ENCODE results near the gene TRIM50. TPM values are rescaled to one million over a fixed set of nuclear protein-coding genes. Genes with fewer than 3 reads are reported as not detected.
"Not testable (repeated sequence)": the region's sequence is repeated elsewhere in the genome, so short reads cannot be mapped to it uniquely, and the experiment has no call there.

TRIM50 gene
- total RNA-seq, 1 experiment from 2014 or later: not detected

DNA sequence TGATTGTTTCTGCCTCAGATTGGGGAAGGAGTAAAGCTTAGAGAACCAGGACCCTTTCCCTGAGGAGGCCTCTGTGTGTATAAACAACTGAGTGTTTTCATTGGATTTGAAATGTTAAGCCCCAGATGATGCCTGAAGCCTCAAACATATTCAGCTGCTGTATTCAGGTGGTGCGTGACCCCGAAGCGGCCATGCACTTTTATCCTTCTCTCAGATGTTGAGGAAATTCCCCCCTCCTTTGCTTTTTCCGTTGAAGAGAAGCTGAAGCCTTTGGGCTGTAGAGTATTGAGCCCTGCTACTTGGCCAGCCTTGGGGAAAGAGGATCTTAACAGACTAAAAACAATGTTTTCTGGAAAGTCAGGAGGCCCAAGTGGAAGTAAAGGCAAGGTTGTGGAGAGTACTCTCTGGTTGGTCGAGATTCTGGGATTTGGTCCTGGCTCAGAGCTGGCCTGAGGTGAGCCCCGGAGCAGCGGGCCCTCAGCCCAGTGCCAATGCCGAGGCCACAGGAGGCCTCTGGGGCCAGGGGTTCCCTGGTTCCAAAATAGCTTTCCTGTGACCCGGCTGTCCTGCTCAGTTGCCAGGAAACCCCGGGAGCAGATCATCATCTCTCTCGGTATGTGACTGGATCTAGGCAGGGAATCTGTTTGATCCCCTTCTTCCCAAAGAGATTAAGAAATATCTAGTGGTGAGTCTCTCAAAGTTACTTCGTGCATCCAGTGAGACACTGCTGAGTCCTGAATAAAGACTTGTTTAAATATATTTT is 22.6 kb upstream of the TRIM50 start:
- DNase-seq (ENCODE audit: low read depth): no peak

- DNase-seq (ENCODE audit: low read depth): no peak
These were observed 21.9 kb upstream of the TRIM50 start for GRCh38 chr7:73349763-73350162.

- DNase-seq (ENCODE audit: low read depth): no peak
These were observed 18.1 kb upstream of the TRIM50 start for GRCh38 chr7:73345951-73346350.

GRCh38 chr7:73345538-73345937 is 17.7 kb upstream of the TRIM50 start:
- DNase-seq (ENCODE audit: low read depth): no peak

- no peak for DNase-seq (ENCODE audit: low read depth)
These were observed 15.9 kb upstream of the TRIM50 start for GRCh38 chr7:73343671-73344380.

- DNase-seq (ENCODE audit: low read depth): peak; percentile 69
These were observed 14.8 kb upstream of the TRIM50 start for GRCh38 chr7:73342645-73343044.

GRCh38 chr7:73341877-73342276 is 14.0 kb upstream of the TRIM50 start:
- peak; percentile 79 for DNase-seq (ENCODE audit: low read depth)

DNA sequence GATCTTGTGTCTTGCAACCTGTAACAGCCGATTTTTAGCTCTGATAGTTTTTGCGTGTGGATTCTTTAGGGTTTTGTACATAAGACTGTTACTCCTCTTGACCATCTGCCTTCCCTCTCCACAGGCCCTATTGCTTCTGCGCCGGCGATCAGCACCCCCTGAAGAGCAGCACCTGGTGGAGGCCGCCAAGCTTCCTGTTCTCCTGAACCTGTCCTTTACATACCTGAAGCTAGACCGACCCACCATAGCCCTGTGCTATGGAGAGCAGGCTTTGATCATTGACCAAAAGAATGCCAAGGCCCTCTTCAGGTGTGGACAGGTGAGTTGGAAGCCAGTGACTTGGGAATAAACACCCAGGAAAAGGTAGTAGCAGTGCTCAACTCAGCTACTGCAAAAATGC is 12.6 kb upstream of the TRIM50 start:
- DNase-seq (ENCODE audit: low read depth): no peak

GRCh38 chr7:73338321-73338720 is 10.4 kb upstream of the TRIM50 start:
- DNase-seq (ENCODE audit: low read depth): no peak

DNA sequence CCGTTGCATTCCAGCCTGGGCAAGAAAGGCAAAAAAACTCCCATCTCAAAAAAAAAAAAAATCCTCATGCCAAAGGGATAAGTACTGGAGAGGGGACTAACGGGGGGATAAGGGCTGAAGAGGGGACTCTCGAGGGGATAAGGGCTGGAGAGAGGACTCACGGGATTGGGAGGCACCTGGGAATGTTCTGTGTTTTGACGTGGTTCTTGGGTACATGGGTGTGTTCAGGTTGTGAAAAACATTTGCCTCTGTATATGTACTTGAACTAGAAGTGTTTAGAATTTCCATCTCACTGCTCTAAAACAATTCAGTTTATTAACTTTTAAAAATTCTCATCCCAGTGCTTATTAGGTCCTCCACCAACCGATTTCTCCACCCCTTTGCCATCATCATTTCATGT is 4.6 kb upstream of the TRIM50 start:
- no peak for DNase-seq (ENCODE audit: low read depth)

DNA sequence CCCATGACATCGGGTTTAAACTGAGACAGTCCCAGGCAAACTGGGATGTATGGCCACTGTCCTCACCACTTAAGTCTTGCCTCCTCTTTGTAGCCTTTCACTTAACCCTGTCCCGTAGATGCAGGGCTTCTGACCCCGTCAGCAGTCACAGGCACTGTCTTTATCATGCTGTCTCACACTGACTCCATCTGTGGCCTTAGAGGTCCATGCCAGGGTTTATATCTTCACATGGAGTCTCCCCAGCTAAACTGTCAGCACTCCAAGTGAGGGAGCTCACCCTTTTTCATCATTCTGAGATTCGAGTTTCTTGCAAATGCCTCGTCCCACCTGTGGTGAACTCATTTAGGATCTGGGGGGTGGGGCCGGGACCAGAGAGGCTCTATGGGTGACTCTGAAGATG is 2.9 kb upstream of the TRIM50 start:
- DNase-seq (ENCODE audit: low read depth): no peak

- peak; percentile 51 for DNase-seq (ENCODE audit: low read depth)
These were observed 2.1 kb upstream of the TRIM50 start for GRCh38 chr7:73329861-73330581.

DNA sequence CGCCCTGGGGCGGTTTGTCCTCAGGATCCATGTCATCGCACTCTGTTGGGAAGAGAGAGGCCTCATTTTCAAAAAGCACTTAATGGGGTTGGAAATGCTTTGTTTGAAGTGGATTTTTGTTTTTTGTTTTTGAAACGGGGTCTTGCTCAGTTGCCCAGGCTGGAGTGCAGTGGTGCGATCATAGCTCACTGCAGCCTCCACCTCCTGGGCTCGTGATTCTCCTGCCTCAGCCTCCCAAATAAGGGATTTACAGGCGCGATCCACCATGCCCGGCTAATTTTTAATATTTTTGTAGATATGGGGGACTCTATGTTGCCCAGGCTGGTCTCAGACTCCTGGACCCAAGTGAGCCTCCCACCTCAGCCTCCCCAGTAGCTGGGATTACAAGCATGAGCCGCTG is 814 bp upstream of the TRIM50 start:
- DNase-seq (ENCODE audit: low read depth): no peak

DNA sequence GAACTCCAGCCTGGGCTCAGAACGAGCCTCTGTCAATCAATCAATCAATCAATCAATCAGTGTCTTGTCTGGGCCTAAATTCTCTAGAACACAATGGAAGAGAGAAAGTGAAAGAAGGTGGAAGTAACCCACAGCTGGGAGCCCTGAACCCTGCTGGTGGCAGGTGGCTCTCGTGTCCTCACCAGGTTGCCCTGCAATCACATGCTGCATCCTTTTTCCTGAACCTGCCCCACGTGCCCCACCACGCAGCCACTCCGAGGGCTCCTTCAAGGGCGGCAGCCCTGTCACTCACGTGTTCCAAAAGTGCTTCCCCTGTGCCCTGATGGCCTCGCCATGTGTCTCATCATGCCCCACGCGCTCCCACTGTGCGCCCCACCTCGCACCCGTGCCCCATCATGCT is 433 bp downstream of the TRIM50 start:
- not testable (repeated sequence) for DNase-seq (ENCODE audit: low read depth)

DNA sequence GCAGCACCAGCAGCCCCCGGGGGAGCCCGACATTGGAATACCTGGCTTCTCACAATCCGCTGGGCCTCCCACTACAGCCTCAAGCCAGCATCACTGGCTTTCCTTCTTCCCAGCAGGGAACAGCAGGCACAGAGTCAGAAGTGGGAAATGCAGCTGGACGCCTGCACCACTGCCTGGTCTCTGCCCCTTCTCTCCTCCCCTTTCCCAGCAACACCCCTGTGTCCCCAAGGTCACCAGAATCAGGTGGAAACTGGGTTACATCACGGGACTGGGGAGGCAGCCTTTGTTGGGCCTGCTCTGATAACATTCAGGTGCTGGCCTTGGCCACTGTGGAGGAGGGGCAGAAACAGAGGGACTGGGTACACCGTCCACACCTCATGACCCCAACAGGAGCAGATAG is 2.5 kb downstream of the TRIM50 start:
- not testable (repeated sequence) for DNase-seq (ENCODE audit: low read depth)

DNA sequence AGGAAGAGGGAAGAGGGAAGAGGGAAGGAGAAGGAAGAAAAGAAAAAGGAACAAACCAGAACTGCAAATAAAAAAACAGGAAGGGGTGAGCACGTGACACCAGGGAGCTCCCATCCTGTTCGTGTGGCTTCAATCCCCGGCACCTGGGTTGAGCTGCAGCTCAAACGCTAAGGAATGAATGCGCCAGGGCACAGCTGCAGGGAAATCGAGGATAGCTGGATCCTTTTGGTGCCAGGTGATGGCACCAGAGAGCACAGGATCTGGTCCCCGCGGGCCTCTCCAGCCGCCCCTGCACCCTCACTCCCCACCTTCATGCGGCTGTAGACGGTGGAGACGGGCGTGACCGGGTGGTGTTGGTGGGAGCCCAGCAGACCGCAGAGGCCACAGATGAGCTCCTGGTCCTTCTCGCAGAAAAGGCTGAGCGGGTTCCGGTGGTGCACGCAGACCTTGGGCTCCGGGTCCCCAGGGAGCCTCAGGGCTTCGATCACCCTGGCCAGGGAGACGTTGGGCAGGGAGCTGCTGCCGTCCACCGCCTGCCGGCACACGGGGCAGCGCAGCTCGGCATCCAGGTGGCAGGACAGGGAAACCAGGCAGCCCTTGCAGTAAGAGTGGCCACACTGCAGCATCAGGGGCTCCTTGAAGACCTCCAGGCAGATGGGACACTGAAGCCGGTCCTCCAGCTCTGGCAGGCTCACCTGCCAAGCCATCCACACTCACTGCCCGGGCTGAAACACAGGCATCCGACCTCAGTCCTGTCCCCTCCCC is 3.6 kb downstream of the TRIM50 start:
- peak; percentile 56 for DNase-seq (ENCODE audit: low read depth)

- DNase-seq (ENCODE audit: low read depth): not testable (repeated sequence)
These were observed 4.3 kb downstream of the TRIM50 start for GRCh38 chr7:73323434-73324080.

DNA sequence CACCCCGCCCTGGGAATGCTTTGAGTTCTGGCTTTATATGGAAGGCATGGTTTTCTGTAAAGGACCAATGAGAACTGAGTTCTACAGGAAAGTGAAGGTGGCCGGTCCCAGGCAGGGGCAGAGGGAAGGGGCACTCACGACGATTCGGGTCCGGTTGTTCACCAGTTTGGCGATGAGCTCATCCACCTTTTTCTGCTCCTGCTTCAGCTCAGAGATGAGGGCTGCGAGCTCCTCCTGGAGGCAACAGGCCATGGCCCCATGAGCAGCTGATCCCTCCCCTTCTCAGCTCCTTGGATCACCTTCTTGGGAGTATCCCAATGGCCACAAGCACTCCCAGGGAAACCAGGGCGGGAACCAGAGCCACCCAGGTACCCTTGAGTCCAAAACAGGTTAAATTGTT is 7.9 kb downstream of the TRIM50 start:
- not testable (repeated sequence) for DNase-seq (ENCODE audit: low read depth)

GRCh38 chr7:73319541-73319940 is 8.3 kb downstream of the TRIM50 start:
- not testable (repeated sequence) for DNase-seq (ENCODE audit: low read depth)

- DNase-seq (ENCODE audit: low read depth): not testable (repeated sequence)
These were observed 9.2 kb downstream of the TRIM50 start for GRCh38 chr7:73318656-73319204.

DNA sequence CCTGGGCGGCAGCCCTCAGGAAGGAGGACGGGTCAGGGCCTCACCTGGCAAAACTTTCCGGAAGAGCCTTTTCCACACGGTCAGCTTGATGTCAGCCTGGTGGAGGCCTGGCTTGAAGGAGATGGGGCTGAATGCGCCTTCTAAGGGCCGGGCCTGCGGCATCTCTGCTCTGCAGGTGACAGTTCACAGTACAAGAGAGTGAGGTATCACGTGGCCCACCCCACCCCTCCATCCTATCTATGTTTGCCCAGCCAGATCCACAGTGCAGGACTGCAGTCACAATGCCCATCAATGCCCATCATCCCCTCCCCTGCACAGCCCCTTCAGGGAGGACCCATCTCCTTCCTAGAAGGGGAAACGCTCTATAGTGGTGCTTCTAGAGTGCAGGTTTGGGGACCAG is 11.4 kb downstream of the TRIM50 start:
- no peak for DNase-seq (ENCODE audit: low read depth)

Data from RPMI7951 (cell line).